Brain pericyte (primary cell): Measurements from ENCODE around the gene MAPKBP1.

Source experiments
- DNase-seq: peaks from one replicate; pipeline ENCODE4 v3.0.0-alpha.2; 2012; ENCODE audit warnings: low read depth, low spot score

MAPKBP1 gene

DNA sequence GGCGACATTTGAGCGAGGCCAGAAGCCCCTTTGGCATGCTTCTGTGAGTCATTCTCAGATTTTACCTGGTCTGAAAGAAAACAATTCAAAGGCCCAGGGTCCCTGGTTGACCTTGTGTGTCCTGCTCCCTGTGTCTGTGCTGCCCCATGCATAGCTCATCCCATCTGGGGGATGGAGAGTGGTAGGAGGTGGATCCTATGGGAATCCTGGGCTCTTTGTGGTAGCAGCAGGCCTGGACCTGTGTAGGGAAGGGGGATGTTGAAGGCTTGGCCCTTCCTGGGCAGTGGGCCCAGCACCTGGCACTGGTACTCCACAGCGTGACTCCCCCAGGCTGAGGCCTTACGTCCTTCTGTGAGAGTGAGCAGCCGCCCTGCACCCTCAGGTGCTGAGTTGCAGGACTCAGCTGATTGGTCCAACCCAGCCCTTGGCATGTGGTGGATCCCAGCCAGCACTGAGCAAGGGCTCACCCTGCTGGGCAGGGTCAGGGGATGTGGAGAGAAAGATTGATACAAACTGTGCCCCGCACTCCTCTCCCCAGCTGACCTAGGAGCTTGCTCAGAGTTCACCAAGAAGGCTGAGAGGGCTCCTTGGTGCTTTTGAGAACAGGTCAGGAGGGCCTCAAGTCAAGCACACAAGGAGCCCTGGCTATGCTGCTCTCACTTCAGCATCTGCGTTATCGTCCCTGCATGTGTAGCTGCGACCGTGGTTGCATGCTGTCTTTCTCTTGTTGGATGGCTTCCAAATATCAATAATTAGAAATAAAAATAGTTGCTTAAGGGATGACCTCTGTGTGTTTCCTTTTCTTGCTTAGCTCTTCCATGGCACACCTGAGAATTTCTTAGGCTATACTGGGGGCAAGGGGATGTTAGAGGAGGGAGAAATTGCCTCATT is 32.3 kb downstream of the MAPKBP1 start:
- DNase-seq = no peak

GRCh38 chr15:41809121-41809520 is 34.8 kb downstream of the MAPKBP1 start:
- no peak for DNase-seq

DNA sequence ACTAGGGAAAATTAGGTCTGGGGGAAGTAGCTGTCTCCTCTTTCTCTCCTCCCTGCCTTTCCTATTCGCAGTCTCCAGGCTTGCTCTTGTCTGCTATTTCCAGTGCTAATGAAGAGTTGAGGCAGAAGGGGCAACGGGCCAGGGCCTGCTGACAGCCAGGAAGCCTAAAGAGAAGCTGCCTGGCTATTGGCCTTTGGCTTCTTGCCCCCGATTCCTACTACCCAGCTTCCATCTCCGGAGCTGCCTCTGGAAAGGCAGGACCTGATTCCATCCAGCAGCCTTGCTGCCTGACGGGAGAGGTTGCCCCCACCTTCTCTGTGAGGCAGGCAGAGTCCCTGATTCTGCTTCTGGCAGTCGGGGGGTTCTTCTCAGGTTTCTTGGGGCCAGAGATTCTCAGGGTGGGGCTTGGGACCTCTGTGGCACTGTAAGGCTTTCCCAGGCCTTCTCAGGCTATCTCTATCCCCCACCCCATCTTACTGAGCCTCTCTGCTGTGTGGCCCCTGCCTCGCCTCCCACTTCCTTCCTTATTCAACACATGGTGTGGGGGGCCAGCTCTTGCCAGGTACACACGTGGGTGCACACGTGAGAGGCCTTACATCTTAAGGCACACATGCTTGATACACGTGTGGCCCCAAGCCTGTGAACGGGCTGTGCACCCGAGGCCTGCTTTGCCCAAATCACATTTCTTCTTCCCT is 35.4 kb downstream of the MAPKBP1 start:
- no peak for DNase-seq

DNA sequence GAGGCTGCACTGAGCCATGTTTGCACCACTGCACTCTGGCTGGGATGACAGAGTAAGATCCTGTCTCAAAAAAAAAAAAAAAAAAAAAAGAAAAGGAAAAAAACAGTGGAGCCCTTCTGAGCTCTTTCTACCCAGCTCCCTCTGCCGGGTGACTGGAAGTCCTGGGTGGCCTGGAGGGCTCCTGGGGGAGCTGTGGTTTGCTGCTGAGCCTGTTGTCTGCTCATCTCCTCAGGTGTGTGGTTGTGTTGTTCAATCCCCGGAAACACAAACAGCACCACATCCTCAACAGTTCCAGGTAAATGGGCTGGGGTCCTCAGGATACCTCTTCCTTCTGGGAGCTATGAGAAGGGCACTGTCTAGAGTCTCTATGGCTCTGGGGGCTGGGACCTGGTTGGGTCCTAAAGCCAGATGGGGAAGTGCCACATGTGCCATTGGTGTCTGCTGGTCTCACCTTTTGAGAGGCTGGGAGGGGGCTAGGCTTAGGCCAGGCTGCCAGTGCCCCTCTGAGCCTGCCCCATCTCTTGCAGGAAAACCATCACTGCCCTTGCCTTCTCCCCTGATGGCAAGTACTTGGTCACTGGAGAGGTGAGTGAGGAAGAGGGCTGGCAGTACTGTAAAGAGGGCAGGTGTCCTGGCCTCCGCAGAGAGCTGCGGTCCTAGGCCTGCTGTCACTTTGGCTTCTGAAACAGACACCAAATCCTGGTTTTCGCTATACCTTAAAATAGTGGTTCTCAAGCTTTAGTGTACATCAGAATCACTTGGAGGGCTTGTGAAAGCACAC is 36.6 kb downstream of the MAPKBP1 start:
- DNase-seq = no peak

DNA sequence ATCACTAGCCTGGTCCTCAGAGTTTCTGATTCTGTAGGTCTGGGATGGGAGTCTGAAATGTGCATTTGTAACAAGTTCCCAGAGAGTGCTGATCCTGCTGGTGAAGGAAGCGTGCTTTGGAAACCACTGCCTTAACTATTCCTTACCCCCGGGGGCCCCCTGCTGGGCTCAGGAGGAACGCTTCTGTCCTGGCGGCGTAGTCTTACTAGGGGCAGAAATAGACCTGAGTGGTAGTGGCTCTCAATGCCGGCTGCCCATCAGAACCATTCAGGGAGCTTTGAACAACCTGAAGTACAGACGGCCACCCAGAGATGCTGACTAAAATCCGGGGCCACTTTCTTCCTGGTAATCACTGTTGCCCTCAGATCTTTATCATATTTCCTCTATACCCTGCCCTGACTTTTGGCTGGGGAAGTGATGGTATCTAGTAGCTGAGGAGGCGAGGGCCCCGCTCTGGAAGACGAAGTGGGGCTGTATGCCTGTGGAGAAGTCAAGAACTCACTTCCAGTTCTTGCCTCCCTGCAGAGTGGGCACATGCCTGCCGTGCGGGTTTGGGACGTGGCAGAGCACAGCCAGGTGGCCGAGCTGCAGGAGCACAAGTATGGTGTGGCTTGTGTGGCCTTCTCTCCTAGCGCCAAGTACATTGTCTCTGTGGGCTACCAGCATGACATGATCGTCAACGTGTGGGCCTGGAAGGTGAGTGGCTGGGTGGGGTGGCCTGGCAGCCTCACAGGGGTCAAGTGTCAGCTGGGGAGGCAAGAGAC is 37.3 kb downstream of the MAPKBP1 start:
- DNase-seq = peak; percentile 30

GRCh38 chr15:41812820-41813375 is 38.6 kb downstream of the MAPKBP1 start:
- DNase-seq = no peak

- no peak for DNase-seq
Observed at GRCh38 chr15:41813426-41813825, 39.1 kb downstream of the MAPKBP1 start.

DNA sequence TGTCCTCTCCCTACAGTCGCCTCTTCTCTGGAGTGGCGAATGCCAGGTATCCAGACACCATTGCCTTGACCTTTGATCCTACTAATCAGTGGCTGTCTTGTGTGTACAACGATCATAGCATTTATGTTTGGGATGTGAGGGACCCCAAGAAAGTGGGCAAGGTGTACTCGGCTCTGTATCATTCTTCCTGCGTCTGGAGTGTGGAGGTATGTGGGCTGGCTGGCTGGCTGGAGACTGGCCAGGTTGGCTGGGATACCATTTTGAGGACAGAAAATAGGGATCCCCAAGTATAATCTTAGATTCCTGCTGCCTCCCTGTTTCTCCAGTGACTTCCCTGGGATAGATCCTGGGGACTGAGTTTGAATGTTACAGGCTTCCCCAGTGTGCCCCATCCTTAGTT is 40.2 kb downstream of the MAPKBP1 start:
- no peak for DNase-seq

GRCh38 chr15:41816788-41817187 is 42.5 kb downstream of the MAPKBP1 start:
- DNase-seq = no peak

- no peak for DNase-seq
Observed at GRCh38 chr15:41817327-41817726, 43.0 kb downstream of the MAPKBP1 start.

DNA sequence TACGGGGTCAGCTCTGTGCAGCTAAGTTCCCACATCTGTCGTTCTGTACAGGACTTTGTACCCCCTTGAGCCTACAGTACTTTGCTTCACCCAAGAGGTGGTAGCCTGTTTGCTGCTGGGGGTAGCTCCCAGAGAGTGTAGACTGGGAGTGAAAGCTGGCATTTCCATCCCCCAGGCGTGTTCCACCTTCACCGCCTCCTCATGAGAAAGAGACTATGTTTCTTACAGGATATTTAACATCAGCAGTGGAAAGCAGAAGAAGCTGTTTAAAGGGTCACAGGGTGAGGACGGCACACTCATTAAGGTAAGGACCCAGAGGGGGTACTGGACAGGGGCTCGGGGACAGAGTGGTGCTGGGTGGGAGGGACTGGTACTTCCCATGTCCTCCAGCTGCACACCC is 43.5 kb downstream of the MAPKBP1 start:
- DNase-seq = no peak

- DNase-seq = no peak
Observed at GRCh38 chr15:41819455-41820050, 45.3 kb downstream of the MAPKBP1 start.

DNA sequence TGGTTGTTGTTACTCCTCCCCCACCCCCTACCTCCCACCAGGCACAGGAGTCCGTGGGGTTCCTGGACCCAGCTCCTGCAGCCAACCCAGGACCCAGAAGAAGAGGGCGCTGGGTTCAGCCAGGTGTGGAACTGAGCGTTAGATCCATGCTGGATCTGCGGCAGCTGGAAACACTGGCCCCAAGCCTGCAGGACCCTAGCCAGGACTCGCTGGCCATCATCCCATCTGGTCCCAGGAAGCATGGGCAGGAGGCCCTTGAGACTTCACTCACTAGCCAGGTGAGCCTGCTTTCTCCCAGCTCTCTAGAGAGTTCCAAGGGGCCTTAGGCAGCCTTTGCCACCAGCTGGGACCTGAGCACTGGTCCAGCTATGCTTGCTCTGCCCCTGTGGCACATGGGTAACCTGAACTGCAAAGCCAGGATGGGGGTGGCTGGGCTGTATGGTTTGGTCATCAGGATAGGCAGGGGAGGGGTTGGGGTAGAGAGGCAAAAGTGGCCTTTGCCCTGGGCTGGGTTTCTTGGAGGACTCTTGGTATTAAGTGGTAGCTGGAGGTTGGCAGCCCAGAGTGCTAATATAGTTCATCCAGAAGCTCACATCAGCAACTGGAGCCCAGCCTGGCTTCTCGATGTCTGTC is 46.6 kb downstream of the MAPKBP1 start:
- DNase-seq = no peak

DNA sequence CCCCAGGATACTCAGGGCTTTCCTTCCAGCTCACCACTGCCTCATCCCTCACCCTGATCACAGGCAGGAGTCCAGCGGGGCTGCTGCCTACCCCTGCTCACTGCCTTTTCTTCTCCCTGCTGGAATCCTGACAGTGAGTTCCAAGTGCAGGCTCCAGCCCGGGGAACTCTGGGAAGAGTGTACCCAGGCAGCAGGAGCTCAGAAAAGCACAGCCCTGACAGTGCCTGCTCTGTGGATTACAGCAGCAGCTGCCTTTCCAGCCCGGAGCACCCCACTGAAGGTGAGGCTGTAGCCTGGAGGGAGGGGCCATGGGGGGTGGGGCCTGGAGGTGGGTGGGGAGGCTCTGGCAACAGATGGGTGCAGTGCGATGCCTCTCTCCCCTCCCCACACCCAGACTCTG is 47.5 kb downstream of the MAPKBP1 start:
- no peak for DNase-seq

GRCh38 chr15:41822471-41822870 is 48.2 kb downstream of the MAPKBP1 start:
- DNase-seq = no peak

DNA sequence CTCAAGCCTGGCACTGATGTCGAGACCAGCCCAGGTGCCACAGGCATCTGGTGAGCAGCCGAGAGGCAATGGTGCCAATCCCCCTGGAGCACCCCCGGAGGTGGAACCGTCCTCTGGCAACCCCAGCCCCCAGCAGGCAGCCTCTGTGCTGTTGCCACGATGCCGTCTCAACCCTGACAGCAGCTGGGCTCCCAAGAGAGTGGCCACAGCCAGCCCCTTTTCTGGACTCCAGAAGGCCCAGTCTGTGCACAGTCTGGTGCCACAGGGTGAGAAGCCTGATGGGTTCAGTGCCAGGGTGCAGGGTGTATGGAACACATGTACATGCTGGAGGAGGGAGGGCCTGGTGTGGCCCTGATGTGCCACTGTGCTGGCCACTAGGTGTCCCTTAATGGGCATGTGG is 48.7 kb downstream of the MAPKBP1 start:
- no peak for DNase-seq

DNA sequence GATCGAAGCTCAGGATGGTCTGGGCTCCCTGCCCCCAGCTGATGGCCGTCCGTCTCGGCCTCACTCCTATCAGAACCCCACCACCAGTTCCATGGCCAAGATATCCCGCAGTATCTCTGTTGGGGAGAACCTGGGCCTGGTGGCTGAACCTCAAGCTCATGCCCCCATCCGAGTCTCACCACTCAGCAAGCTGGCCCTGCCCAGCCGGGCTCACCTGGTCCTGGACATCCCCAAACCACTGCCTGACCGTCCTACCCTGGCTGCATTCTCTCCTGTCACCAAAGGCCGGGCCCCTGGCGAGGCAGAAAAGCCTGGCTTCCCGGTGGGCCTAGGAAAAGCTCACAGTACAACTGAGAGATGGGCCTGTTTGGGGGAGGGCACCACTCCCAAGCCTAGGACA is 49.2 kb downstream of the MAPKBP1 start:
- DNase-seq = no peak

GRCh38 chr15:41824062-41824745 is 49.9 kb downstream of the MAPKBP1 start:
- DNase-seq = no peak

- DNase-seq = no peak
Observed at GRCh38 chr15:41825145-41825544, 50.9 kb downstream of the MAPKBP1 start.
